ENCODE measurements around the gene NHLH1. TPM values are rescaled to one million over a fixed set of nuclear protein-coding genes. Genes with fewer than 3 reads are reported as not detected.
"Not testable (repeated sequence)": the region's sequence is repeated elsewhere in the genome, so short reads cannot be mapped to it uniquely, and the experiment has no call there.

NHLH1 gene
- polyA plus RNA-seq, 3 donors: 0.06 to 0.13 (median 0.08) TPM

DNA sequence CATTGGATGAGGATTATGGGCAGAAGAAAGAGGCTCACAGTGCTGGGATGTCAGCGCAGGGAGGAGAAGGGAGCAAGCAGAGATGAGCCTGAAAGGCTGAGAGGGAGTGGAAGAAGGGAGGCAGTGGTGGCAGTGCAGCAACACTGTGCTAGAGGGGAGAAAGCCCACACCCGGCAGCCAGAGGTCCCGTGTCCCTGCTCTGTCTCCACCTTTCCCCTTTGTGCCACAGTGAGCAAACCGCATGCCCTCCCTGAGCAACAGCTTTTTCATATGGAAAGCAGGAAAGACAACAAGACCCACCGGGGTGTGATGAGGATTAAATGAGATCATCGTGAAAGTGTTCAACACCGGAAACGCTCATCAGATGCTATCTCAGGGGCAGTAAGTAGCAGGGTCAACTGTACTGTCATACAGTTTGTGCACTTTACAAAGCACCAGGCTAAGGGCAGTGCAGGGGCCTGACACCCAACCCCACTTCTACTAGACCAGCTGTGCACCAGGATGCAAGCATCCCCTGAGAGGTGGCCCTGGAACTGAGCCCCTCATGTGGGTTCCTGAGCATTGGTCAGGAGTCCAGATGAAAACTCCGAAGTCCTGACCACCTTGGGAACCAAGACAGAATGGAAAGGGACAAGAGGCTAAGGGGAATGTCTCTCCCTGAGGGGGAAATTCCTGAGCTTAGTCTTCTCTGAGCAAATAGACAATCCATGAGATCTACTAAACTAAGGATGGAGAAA lies 9.1 kb downstream of the NHLH1 start:
- DNase-seq (ENCODE audit: low read depth in 3 of 3, low spot score in 2 of 3): no peak

- peak in 2 of 3 donors; percentile 35 to 47 for DNase-seq (ENCODE audit: low read depth in 3 of 3, low spot score in 2 of 3)
Measured at GRCh38 chr1:160376525-160377131, 9.8 kb downstream of the NHLH1 start.

DNA sequence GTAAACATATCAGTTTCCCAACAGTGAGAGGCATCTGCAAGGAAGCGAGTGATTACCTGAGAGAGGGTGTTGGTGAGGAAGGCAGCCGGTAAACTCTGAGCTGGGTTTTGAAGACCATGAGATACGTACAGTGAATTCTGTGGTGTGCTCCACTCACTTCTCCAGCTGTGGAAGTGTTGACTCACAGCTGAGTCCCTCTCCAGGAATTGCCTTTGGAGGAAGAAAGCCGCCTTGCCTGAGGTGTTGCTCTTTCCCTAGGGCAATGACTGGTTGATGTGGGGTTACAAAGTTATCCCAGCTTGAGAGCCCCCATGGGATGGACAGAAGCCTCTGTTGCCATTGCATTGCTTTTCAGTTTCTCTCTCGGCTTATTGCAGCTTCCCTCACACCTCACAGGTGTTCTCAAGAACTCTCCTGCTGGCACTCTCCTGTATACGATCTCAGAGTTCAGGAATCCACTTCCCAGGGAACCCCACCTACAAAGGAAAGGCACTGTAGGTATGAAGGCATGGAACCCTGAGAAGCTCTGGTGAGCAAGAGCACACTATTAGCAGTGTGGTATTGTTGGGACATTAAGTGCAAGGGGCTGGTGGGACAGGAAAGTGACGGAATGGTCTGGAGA lies 10.8 kb downstream of the NHLH1 start:
- DNase-seq (ENCODE audit: low read depth in 3 of 3, low spot score in 2 of 3): no peak

GRCh38 chr1:160384812-160385211 lies 17.9 kb downstream of the NHLH1 start:
- not testable (repeated sequence) for DNase-seq (ENCODE audit: low read depth in 3 of 3, low spot score in 2 of 3)

GRCh38 chr1:160388406-160388805 lies 21.5 kb downstream of the NHLH1 start:
- not testable (repeated sequence) for DNase-seq (ENCODE audit: low read depth in 3 of 3, low spot score in 2 of 3)

DNA sequence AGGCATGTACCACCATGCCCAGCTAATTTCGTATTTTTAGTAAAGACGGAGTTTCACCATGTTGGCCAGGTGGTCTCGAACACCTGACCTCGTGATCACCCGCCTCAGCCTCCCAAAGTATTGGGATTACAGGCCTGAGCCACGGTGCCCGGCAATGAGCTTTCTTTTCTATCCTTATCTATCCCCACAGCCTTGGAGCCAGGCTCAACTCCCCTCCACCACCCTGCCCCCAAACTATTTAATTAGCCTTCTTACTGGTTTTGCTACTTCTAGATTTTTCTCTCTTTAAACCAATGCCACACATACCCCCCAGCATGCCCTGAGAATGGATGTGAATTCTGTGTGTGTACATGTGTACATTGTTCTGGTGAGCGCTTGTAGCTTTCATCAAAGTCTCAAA lies 27.8 kb downstream of the NHLH1 start:
- DNase-seq (ENCODE audit: low read depth in 3 of 3, low spot score in 2 of 3): no peak

DNA sequence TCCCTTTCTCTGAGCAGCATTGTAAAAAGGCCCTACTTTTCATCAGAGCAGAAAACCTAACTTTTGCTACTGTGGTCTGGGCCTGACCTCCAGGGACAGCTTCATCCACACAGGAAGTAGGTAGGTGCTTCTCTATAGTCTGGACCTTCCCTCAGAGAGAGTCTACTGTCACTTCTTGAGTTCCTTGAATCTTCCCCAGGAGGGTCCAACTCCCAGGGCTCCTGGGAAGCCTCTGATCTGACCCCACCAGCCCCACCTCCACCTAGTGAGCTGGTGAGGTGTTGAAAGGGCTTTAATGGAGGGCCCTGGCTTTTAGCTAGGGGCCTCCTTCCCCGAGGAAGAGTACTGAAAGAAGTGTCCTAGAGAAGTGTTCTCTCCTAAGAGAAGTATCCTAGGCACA lies 30.8 kb downstream of the NHLH1 start:
- DNase-seq (ENCODE audit: low read depth in 3 of 3, low spot score in 2 of 3): no peak

DNA sequence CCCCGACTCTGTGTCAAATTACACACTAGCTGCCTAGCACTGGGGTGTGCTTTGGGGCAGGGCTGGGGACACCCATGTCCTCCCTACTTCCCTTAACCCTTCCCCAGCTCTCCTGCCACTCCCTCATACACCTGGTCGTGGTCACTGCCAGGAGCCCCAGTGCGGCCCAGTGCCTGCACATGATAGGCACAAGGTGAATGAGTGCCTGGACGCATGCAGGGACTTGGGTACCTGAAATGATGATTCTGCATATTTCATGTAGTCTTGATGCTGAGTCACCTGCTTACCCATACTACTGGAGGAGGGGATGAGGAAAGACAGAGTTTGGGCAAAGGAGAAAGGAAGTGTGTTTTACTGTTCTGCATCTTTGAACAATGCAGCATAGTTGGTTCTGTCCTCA lies 32.0 kb downstream of the NHLH1 start:
- no peak for DNase-seq (ENCODE audit: low read depth in 3 of 3, low spot score in 2 of 3)

DNA sequence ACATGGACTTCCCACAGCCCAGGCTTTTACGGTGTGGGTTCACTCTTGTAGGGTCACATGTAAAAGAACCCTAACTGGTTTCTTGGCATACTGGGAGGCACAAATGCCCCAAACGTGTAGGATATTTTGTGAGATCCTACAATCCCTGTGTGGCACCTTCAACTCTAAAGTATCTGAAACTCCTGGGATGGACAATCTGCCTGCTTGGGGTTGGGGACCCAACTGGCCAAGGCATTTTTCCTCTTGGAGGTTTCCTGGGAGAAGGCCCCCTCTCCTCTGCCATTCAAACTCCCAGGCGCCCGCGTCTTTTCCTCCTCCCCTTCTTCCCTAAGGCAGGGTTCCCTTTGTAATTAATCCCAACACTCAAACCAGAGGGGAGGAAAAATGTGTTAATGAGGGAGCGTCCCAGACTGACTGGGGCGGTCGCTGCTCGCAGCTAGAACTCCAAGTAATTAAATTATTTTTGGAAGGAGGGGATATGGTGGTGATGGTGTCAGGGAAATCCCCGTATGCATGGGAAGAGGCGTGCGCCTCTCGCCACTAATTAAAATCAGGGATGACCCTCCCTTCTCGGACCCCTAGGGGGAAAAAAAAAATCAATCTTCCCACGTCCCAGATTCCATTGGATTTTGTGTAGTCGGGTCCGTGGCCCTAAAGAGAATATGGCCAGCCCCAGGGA lies 32.8 kb downstream of the NHLH1 start:
- DNase-seq (ENCODE audit: low read depth in 3 of 3, low spot score in 2 of 3): no peak

GRCh38 chr1:160400223-160400645 lies 33.4 kb downstream of the NHLH1 start, which contains the start of gene VANGL2:
TSS of gene VANGL2 (plus strand) at chr1:160400564. CDS start at chr1:160415838, 15,274 bp downstream.
- peak in 2 of 3 donors; percentile 67 to 79 for DNase-seq (ENCODE audit: low read depth in 3 of 3, low spot score in 2 of 3)

DNA sequence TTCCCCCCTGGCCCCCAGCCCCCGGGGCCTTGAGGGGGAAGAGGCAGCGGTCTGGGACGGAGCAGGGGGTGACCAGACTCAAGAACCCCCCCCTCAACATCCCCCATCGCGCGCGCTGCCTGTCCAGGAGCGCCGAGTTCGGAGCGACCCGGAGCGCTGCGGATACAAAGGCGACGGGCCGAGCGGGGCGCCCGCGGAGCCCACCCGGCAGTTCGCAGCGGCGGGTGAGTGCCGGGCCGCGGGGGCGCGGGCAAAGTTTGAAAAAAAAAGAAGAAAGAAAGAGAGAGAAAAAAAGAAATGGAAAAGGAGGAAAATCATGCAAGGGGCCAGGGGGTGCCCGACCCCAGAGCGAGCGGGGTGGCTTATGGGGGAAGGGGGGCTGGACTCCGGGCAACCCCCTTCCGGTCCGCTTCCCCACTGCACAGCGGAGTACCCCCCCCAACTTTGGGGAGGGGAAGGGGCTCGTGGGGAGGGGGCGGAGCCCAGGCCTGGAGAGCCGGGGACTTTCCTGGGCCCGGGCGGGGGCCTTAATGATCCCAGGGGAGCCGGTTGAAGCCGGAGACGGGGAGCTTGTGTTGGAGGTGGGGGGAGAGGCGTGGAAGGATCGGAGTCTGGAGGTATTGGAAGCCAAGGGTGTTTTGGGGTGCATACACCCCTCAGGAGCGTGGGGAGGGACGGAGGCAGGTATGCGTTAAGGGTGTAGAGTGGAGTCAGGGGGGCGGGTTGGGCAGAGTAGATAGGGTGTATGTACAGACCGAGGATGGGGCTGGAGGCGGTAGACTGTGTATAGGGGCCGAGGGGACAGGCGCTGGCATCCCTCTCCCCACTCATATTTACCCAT lies 34.0 kb downstream of the NHLH1 start:
- peak in 1 of 3 donors; percentile 53 for DNase-seq (ENCODE audit: low read depth in 3 of 3, low spot score in 2 of 3)

DNA sequence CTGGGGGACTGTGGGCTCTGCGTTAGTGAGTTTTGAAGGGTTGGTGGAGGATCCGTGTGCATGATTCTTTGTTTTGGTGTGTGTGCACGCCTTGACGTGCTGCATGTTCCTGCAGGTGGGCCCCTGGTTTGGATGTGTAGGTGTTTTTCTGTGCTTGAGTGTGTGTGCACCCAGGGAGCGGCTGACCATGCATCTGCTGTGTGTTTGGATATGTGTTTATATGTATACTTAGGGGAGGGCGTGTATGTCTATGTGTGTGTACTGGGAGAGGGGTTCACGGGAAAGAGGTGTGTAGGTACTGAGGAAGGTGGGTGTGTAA lies 34.6 kb downstream of the NHLH1 start:
- DNase-seq (ENCODE audit: low read depth in 3 of 3, low spot score in 2 of 3): no peak

GRCh38 chr1:160402001-160402795 lies 35.3 kb downstream of the NHLH1 start:
- no peak for DNase-seq (ENCODE audit: low read depth in 3 of 3, low spot score in 2 of 3)

DNA sequence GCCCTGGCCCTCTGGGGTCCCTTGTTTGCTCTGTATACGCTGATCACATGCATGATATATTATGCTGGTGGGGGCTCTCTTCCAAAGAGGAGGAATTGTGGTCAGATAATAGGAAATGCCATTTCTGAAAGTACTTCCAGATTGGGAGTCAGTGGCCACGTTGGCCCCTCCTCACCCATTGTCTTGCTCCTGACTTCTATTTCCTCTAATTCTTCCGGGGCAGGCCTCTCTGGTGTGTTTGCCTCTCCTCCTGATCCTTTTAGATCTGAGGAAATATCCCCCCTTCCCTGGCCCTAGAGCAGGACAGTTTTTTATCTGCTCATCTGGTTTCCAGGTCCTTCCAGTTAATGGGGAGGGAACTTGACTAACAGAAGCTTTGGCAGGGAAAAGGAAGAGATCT lies 36.4 kb downstream of the NHLH1 start:
- DNase-seq (ENCODE audit: low read depth in 3 of 3, low spot score in 2 of 3): no peak

DNA sequence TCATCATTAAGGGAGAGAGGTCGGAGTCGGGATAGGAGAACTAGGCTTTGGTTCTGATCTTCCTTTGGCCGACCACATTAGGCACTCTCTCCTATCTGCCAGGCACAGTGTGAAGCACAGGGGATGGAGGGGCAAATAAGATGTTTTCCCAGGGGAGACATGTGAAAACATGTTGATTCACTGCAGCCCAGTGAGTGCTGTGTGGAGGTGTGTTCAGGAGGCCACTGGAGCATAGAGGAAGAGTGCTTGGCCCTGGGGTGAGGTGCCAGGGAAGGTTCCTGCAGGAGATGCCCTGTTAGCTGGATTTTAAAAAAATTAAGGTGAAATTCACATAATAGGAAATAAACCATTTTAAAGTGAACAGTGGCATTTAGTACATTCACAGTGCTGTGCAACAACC lies 37.2 kb downstream of the NHLH1 start:
- no peak for DNase-seq (ENCODE audit: low read depth in 3 of 3, low spot score in 2 of 3)

- no peak for DNase-seq (ENCODE audit: low read depth in 3 of 3, low spot score in 2 of 3)
Measured at GRCh38 chr1:160405331-160405877, 38.5 kb downstream of the NHLH1 start.

DNA sequence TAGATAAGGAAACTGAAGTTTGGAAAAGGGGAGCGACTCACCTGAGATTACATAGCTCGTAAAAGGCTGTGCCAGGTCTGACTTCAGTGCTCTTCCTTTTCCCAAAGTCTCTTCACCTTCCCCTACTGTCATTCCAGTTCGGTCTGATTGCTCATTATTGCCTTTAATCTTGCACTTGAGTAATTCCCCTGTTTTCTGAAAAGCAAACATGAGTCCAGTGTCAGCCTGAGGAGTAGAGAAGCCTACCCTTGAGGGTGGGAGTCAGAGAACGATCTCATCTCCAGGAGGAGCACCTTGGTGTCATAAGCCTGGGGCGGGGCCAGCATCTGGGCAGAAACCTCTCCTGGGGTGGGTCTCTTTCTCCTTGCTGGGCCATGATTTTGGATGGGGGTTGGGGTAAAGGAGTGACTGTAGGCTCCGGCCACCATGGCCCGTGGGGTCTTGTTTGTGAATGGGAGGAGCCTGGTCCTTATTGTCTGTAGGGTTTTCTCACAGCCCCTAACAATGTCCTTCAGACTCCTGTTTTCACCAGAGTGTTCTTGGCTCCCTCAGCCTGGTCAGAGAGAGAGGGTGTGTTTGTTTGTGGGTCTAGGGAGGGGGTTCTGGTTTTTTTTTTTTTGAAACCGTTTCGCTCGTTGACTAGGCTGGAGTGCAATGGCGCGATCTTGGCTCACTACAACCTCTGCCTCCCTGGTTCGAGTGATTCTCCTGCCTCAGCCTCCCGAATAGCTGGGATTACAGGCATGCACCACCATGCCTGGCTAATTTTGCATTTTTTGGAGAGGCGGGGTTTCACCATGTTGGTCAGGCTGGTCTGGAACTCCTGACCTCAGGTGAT lies 39.5 kb downstream of the NHLH1 start:
- no peak for DNase-seq (ENCODE audit: low read depth in 3 of 3, low spot score in 2 of 3)

Data from right renal cortex interstitium (tissue), 3 donors.